ENCODE data around the gene TARBP1.
"Not testable (repeated sequence)": the region's sequence is repeated elsewhere in the genome, so short reads cannot be mapped to it uniquely, and the experiment has no call there.

Gene TARBP1

DNA sequence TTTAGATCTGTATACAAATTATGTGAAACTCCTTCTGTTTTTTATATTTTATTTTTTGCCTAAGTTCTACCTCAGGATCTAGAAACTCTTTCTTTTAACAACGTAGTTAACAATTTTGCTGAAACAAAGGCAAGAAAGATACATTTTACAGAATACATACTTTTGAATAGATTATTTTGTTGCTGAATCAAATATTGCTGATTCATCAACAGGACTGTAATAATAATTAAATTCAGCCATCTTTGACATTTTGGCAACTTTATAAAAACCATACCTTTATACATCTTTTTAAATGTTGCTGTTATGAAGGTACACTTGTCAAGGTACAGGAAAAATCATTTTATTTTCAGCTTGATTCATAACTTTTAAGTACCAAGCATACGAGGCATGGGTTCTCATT lies 116.4 kb downstream of the TARBP1 start:
- H3K9me3 ChIP-seq (ENCODE audit: control insufficient read depth, insufficient read depth, low read length): no peaks in the 10 kb centered on the region
- H3K4me3 ChIP-seq (ENCODE audit: low read depth, low read length): no peak overlapping the region
- H3K27me3 ChIP-seq (ENCODE audit: control insufficient read depth, insufficient read depth, low read length): no peaks in the 10 kb centered on the region
- H3K27ac ChIP-seq (ENCODE audit: low read depth, low read length): no peak overlapping the region
- no peaks in the 10 kb centered on the region for H3K36me3 ChIP-seq (ENCODE audit: control insufficient read depth, insufficient read depth, low read length)
- no peak overlapping the region for H3K9ac ChIP-seq (ENCODE audit: low read depth, low read length)
- no peaks in the 10 kb centered on the region for H3K4me1 ChIP-seq (ENCODE audit: control insufficient read depth, insufficient read depth, low read length)

DNA sequence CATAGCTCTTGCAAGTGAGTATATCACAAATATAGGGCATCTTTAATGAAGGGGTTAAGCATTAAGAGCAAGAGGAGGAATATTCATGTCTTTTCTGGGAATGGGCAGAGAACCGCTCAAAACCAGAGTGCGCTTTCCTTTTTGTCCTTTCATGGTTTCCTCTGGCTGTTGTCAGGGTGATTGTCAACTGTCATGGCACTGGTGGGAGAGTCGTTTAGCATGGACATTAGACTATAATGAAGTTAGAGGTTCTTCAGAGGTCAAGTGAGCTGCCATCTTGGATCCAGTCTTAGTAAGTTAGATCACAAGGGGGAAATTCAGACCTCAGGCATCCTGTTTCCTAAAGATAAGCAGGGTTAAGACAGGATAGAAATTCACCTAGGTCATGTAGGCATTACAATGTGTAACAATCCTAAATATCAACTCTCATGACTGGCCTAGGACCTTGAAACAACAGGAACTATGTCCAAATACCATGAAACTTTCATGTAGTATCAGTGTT lies 117.8 kb downstream of the TARBP1 start:
- Histone ChIP-seq H3K9ac (ENCODE audit: low read depth, low read length) (no peak overlapping the region), H3K27me3 (ENCODE audit: control insufficient read depth, insufficient read depth, low read length) (no peaks in the 10 kb centered on the region), H3K27ac (ENCODE audit: low read depth, low read length) (no peak overlapping the region), H3K36me3 (ENCODE audit: control insufficient read depth, insufficient read depth, low read length) (no peaks in the 10 kb centered on the region), H3K4me3 (ENCODE audit: low read depth, low read length) (no peak overlapping the region), H3K9me3 (ENCODE audit: control insufficient read depth, insufficient read depth, low read length) (no peaks in the 10 kb centered on the region), H3K4me1 (ENCODE audit: control insufficient read depth, insufficient read depth, low read length) (0 out of 2 replicates have a peak, but pooled peaks cover 4% of the 10 kb centered on the region)

DNA sequence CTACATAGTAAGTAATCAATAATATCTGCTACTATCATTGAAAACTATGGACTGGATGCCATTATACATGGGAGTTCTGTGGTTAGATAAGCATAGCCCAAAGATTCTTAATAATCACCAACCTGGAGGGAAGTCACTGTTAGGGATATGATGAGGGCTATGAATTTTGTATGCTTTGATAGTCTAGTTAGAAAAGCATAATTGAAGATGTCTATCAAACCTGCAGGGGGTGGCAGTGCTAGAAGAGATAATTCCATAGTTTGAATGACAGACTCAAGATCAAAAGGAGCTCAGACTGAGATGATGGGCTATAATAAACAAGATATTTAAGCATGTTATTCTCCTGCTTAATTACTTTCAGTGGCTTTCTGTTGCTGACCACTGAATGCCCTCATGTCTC lies 121.1 kb downstream of the TARBP1 start:
- no peak overlapping the region for H3K27ac ChIP-seq (ENCODE audit: low read depth, low read length)
- no peaks in the 10 kb centered on the region for H3K9me3 ChIP-seq (ENCODE audit: control insufficient read depth, insufficient read depth, low read length)
- no peaks in the 10 kb centered on the region for H3K36me3 ChIP-seq (ENCODE audit: control insufficient read depth, insufficient read depth, low read length)
- H3K27me3 ChIP-seq (ENCODE audit: control insufficient read depth, insufficient read depth, low read length): no peaks in the 10 kb centered on the region
- H3K9ac ChIP-seq (ENCODE audit: low read depth, low read length): no peak overlapping the region
- no peak overlapping the region for H3K4me3 ChIP-seq (ENCODE audit: low read depth, low read length)
- 0 out of 2 replicates have a peak, but pooled peaks cover 4% of the 10 kb centered on the region for H3K4me1 ChIP-seq (ENCODE audit: control insufficient read depth, insufficient read depth, low read length)

DNA sequence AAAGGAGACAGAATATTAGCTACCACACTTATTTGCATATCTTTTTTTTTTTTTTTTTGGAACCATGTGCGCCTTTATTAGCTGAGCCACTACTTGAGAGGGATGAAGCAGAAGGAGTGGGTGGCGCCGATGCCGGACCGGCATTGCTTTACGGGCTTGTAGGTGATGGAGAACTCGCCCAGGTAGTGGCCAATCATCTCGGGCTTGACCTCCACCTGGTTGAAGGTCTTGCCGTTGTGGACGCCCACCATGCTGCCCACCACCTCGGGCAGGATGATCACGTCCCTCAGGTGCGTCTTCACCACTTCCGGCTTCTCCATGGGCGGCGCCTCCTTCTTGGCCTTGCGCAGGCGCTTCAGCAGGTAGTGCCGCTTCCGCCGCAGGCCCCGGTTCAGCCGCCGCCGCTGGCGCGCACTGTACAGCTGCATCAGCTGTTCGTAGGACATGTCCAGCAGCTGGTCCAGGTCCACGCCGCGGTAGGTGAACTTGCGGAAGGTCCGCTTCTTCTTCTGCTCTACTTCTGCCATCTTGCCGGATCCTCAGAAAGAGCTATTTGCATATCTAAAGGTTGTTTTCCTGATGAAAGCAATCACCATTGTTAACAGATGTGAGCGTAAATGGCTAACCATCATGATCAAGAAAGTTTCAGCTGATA lies 122.2 kb downstream of the TARBP1 start:
- H3K36me3 ChIP-seq (ENCODE audit: control insufficient read depth, insufficient read depth, low read length); H3K27me3 ChIP-seq (ENCODE audit: control insufficient read depth, insufficient read depth, low read length); H3K4me3 ChIP-seq (ENCODE audit: low read depth, low read length); H3K9me3 ChIP-seq (ENCODE audit: control insufficient read depth, insufficient read depth, low read length); H3K27ac ChIP-seq (ENCODE audit: low read depth, low read length); H3K4me1 ChIP-seq (ENCODE audit: control insufficient read depth, insufficient read depth, low read length); H3K9ac ChIP-seq (ENCODE audit: low read depth, low read length): not testable (repeated sequence)

DNA sequence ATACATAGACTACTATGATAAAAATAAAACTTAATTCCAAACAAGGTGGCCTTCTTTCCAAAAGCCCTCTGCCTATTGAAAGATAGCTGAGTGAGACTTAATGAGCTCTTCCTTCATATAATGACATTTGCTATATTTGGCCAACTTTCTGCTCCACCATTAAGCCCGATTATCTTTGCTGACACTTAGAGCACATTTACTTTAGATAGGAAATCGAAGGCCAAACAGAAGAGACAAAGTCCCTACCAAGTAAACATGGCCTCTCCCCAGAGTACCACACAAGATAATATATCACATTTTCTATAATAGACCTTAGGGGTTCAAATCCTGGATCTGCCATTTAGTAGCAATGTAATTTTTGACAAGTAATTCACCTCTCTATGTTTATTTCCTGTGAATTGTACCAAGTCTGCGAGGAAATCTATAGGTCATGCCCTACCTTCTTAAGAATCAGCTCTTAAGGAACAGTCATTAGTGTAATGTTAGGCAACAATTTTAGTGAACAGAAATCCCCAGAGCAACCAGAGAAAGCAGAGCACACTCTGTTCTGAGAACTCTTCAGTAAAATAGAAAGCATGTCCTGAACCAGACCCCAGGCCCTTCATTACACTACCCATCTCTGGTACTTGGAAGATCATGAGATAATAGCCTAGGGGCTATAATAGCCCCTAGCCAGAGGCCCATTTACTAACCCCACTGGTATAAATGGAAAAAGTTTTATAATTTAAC lies 123.0 kb downstream of the TARBP1 start:
- H3K9me3 ChIP-seq (ENCODE audit: control insufficient read depth, insufficient read depth, low read length): no peaks in the 10 kb centered on the region
- no peak overlapping the region for H3K9ac ChIP-seq (ENCODE audit: low read depth, low read length)
- H3K4me1 ChIP-seq (ENCODE audit: control insufficient read depth, insufficient read depth, low read length): 0 out of 2 replicates have a peak, but pooled peaks cover 4% of the 10 kb centered on the region
- no peak overlapping the region for H3K4me3 ChIP-seq (ENCODE audit: low read depth, low read length)
- H3K27me3 ChIP-seq (ENCODE audit: control insufficient read depth, insufficient read depth, low read length): no peaks in the 10 kb centered on the region
- H3K27ac ChIP-seq (ENCODE audit: low read depth, low read length): no peak overlapping the region
- H3K36me3 ChIP-seq (ENCODE audit: control insufficient read depth, insufficient read depth, low read length): no peaks in the 10 kb centered on the region

DNA sequence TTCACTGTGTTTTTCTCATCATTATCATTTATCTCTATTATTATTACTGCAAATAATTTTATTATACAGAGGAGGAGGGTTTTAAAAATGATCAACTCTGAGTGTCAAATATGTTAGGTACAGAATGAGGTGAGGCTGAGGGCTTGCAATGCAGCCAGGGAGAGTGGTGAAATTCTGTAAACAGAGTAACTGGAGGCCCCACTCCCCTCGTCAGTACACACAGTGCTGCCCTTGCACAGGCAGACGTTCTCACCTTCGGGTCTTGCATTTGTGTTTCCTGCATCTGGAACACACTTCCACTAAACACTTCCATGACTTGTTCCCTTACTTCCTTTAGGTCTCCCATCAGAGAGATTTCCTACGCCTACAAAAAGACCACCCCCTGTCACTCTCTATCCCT lies 130.0 kb downstream of the TARBP1 start:
- Histone ChIP-seq H3K9ac (ENCODE audit: low read depth, low read length) (no peak overlapping the region), H3K4me1 (ENCODE audit: control insufficient read depth, insufficient read depth, low read length) (no peaks in the 10 kb centered on the region), H3K27me3 (ENCODE audit: control insufficient read depth, insufficient read depth, low read length) (no peaks in the 10 kb centered on the region), H3K4me3 (ENCODE audit: low read depth, low read length) (no peak overlapping the region), H3K27ac (ENCODE audit: low read depth, low read length) (no peak overlapping the region), H3K9me3 (ENCODE audit: control insufficient read depth, insufficient read depth, low read length) (no peaks in the 10 kb centered on the region), H3K36me3 (ENCODE audit: control insufficient read depth, insufficient read depth, low read length) (no peaks in the 10 kb centered on the region)

DNA sequence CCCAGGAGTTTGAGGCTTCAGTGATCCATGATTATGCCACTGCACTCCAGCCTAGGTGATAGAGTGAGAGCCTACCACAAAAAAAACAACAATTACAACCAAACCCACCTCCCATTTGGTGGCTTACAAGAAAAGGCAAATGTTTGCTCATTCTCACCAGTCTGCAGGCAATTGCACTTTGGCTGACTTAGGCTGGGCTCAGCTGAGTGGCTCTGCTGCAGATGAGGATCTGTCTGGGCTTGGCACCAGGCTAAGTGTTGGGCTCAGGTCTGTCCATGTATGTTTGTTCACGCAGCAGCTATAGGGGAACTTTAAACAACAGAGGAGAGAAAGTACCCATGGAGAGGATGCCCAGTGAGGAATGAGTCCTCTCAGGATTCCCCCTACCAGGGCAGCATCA lies 133.7 kb downstream of the TARBP1 start:
- Histone ChIP-seq H3K27me3 (ENCODE audit: control insufficient read depth, insufficient read depth, low read length) (no peaks in the 10 kb centered on the region), H3K9me3 (ENCODE audit: control insufficient read depth, insufficient read depth, low read length) (no peaks in the 10 kb centered on the region), H3K36me3 (ENCODE audit: control insufficient read depth, insufficient read depth, low read length) (no peaks in the 10 kb centered on the region), H3K9ac (ENCODE audit: low read depth, low read length) (no peak overlapping the region), H3K4me3 (ENCODE audit: low read depth, low read length) (no peak overlapping the region), H3K4me1 (ENCODE audit: control insufficient read depth, insufficient read depth, low read length) (no peaks in the 10 kb centered on the region), H3K27ac (ENCODE audit: low read depth, low read length) (no peak overlapping the region)

DNA sequence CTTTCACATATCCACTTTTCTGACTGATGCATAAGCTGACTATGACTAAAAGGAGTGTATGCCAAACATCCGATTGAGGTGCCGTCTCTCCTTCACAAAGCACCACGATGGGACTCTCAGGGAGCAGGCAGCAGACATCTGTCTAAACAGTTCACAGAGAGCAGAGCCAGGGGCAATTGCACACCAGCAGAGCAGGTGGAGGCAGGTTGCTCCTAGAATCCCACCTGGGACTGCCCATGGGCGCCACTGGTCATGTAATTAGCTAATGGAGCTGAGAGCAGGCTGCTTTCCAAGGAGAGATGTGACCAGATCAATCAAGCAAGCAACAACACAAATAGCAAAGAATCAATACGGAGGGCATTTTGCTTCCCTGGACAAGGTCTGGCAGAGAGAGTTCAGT lies 136.2 kb downstream of the TARBP1 start:
- Histone ChIP-seq H3K9me3 (ENCODE audit: control insufficient read depth, insufficient read depth, low read length) (no peaks in the 10 kb centered on the region; the same call in 1 of the 2 replicates), H3K27me3 (ENCODE audit: control insufficient read depth, insufficient read depth, low read length) (no peaks in the 10 kb centered on the region), H3K36me3 (ENCODE audit: control insufficient read depth, insufficient read depth, low read length) (no peaks in the 10 kb centered on the region), H3K27ac (ENCODE audit: low read depth, low read length) (no peak overlapping the region), H3K4me3 (ENCODE audit: low read depth, low read length) (no peak overlapping the region), H3K9ac (ENCODE audit: low read depth, low read length) (no peak overlapping the region), H3K4me1 (ENCODE audit: control insufficient read depth, insufficient read depth, low read length) (no peaks in the 10 kb centered on the region)
